Neutrophil (primary cell): ENCODE data around the gene IL27RA.
A peak's percentile ranks its signal among the peaks of the same experiment; 100 is the strongest.
"Not testable (repeated sequence)": the region's sequence is repeated elsewhere in the genome, so short reads cannot be mapped to it uniquely, and the experiment has no call there.

Source experiments
- H3K27ac ChIP-seq: fragments of 200-600 bp; sonication (generic); 2 replicates; pipeline ENCODE4 v1.5.1; 2016; ENCODE audit warnings: mild to moderate bottlenecking, moderate library complexity
- H3K27me3 ChIP-seq: fragments of 200-600 bp; sonication (generic); 2 replicates; pipeline ENCODE4 v1.6.0; 2016; ENCODE audit warnings: mild to moderate bottlenecking
- H3K36me3 ChIP-seq: fragments of 200-600 bp; sonication (generic); 2 replicates; pipeline ENCODE4 v1.5.1; 2017
- H3K4me1 ChIP-seq, 2 experiments: fragments of 200-600 bp in 1 of 2; sonication (generic) in 1 of 2; 1 replicate in 1 of 2; 2 replicates in 1 of 2; pipeline versions ENCODE4 v1.5.1 to v1.6.1; 2013 to 2016; ENCODE audit warnings: low read depth in 1 of 2, low read length in 1 of 2, mild to moderate bottlenecking in 1 of 2, moderate library complexity in 1 of 2; ENCODE audit not compliant: control insufficient read depth in 1 of 2, insufficient read depth in 1 of 2
- H3K4me3 ChIP-seq, 2 experiments: fragments of 200-600 bp in 1 of 2; sonication (generic) in 1 of 2; 1 replicate in 1 of 2; 2 replicates in 1 of 2; pipeline ENCODE4 v1.5.1; 2013 to 2016; ENCODE audit warnings: low read depth in 1 of 2, low read length in 1 of 2, mild to moderate bottlenecking in 1 of 2, moderate library complexity in 1 of 2
- H3K9me3 ChIP-seq: fragments of 200-600 bp; sonication (generic); 2 replicates; pipeline ENCODE4 v1.5.1; 2016
- TF ChIP-seq, protein P1 (sequence below): fragments of 200-600 bp; sonication (generic); IDR thresholded peaks from 2 replicates; pipeline ENCODE4 v1.5.1; 2016; ENCODE audit warnings: antibody characterized with exemption

IL27RA gene

DNA sequence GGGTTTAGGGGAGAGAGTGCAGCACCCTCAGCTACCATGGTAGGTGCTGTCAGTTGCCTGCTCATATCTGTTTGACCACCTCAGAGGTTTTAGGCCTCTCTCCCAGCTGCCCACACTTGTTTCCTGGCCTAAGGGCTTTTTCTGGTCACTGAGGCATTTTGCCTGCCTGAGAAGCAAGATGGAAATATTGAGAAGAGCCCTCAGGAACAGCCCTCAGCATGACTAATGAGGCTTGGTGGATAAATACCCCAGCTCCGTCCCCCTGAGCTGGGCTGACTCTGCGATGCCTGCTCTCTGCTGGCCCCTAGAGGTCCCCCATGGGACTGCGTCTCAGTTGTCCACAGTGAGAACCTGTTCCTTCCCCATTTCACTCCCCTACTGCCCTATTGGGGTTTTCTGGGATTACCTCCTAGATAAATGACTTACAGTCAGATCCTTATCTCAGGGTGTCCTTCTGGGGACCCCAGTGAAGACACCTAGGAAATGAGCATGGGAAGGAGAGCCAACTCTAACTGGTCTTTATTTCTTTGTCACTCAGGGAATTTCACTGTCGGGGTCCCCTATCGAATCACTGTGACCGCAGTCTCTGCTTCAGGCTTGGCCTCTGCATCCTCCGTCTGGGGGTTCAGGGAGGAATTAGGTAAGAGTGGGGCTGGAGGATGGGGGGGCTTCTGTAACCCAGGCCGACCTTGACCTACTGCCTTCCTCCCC is 17.0 kb downstream of the IL27RA start:
- no peaks in the 10 kb centered on the region for H3K9me3 ChIP-seq
- H3K4me3 ChIP-seq, result no peak overlapping the region
- peaks cover 5% of the 10 kb centered on the region for H3K27me3 ChIP-seq
- H3K36me3 ChIP-seq, result no peaks in the 10 kb centered on the region
- no peak overlapping the region for H3K27ac ChIP-seq
- TF ChIP-seq, protein P1, sequence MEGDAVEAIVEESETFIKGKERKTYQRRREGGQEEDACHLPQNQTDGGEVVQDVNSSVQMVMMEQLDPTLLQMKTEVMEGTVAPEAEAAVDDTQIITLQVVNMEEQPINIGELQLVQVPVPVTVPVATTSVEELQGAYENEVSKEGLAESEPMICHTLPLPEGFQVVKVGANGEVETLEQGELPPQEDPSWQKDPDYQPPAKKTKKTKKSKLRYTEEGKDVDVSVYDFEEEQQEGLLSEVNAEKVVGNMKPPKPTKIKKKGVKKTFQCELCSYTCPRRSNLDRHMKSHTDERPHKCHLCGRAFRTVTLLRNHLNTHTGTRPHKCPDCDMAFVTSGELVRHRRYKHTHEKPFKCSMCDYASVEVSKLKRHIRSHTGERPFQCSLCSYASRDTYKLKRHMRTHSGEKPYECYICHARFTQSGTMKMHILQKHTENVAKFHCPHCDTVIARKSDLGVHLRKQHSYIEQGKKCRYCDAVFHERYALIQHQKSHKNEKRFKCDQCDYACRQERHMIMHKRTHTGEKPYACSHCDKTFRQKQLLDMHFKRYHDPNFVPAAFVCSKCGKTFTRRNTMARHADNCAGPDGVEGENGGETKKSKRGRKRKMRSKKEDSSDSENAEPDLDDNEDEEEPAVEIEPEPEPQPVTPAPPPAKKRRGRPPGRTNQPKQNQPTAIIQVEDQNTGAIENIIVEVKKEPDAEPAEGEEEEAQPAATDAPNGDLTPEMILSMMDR, result peak; percentile 93
- H3K4me1 ChIP-seq, result no peaks in the 10 kb centered on the region

DNA sequence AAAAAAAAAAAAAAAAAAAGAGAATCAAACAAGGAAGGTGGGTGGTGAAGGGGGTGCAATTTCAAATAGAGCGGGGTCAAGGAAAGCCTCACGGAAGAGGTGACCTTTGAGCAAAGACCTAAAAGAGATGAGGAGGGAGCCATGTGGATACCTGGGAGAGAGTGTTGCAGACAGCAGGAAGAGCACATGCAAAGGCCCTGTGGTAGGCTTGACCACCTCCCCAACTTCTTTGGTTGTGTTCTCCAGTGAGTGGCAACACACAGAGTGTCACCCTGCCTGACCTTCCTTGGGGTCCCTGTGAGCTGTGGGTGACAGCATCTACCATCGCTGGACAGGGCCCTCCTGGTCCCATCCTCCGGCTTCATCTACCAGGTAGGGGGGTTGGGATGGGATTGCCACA is 18.9 kb downstream of the IL27RA start:
- H3K27ac ChIP-seq, result no peak overlapping the region
- no peaks in the 10 kb centered on the region for H3K36me3 ChIP-seq
- H3K4me1 ChIP-seq, result no peaks in the 10 kb centered on the region
- no peaks in the 10 kb centered on the region for H3K9me3 ChIP-seq
- TF ChIP-seq, protein P1, result no peak
- H3K4me3 ChIP-seq, result no peak overlapping the region
- peaks cover 24% of the 10 kb centered on the region for H3K27me3 ChIP-seq

DNA sequence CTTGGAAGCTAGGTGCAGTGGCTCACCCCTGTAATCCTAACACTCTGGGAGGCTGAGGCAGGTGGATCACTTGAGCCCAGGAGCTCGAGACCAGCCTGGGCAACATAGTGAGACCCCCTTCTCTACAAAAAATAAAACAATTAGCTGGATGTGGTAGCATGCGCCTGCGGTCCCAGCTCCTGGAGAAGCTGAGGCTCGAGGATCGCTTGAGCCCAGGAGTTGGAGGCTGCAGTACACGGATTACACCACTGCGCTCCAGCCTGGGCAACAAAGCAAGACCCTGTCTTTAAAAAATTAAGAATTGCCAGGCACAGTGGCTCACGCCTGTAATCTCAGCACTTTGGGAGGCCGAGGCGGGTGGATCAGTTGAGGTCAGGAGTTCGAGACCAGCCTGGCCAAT is 19.4 kb downstream of the IL27RA start:
- H3K4me3 ChIP-seq, H3K4me1 ChIP-seq, H3K36me3 ChIP-seq, H3K27ac ChIP-seq, H3K9me3 ChIP-seq: not testable (repeated sequence)
- H3K27me3 ChIP-seq, result peaks cover 29% of the 10 kb centered on the region

DNA sequence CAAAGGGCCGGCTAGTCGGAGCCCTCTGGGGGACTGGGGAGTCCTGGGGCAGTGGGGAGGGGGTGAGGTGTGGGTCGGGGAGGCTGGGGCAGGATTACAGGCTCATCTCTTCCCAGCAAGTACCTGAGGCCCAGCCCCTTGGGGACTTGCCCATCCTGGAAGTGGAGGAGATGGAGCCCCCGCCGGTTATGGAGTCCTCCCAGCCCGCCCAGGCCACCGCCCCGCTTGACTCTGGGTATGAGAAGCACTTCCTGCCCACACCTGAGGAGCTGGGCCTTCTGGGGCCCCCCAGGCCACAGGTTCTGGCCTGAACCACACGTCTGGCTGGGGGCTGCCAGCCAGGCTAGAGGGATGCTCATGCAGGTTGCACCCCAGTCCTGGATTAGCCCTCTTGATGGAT is 20.4 kb downstream of the IL27RA start:
- no peaks in the 10 kb centered on the region for H3K9me3 ChIP-seq
- TF ChIP-seq, protein P1, result no peak
- no peak overlapping the region for H3K4me3 ChIP-seq
- H3K4me1 ChIP-seq, result no peaks in the 10 kb centered on the region
- H3K27me3 ChIP-seq, result peaks cover 39% of the 10 kb centered on the region
- no peaks in the 10 kb centered on the region for H3K36me3 ChIP-seq
- H3K27ac ChIP-seq, result no peak overlapping the region

DNA sequence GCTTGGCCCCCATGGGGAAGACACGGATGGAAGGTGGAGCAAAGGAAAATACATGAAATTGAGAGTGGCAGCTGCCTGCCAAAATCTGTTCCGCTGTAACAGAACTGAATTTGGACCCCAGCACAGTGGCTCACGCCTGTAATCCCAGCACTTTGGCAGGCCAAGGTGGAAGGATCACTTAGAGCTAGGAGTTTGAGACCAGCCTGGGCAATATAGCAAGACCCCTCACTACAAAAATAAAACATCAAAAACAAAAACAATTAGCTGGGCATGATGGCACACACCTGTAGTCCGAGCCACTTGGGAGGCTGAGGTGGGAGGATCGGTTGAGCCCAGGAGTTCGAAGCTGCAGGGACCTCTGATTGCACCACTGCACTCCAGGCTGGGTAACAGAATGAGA is 20.9 kb downstream of the IL27RA start:
- H3K4me1 ChIP-seq, result peaks cover 0 to 3% of the 10 kb centered on the region in 2 experiments
- no peak overlapping the region for H3K27ac ChIP-seq
- H3K36me3 ChIP-seq, result no peaks in the 10 kb centered on the region
- H3K27me3 ChIP-seq, result peaks cover 44% of the 10 kb centered on the region
- no peak overlapping the region for H3K4me3 ChIP-seq
- no peaks in the 10 kb centered on the region for H3K9me3 ChIP-seq
- TF ChIP-seq, protein P1, result no peak

DNA sequence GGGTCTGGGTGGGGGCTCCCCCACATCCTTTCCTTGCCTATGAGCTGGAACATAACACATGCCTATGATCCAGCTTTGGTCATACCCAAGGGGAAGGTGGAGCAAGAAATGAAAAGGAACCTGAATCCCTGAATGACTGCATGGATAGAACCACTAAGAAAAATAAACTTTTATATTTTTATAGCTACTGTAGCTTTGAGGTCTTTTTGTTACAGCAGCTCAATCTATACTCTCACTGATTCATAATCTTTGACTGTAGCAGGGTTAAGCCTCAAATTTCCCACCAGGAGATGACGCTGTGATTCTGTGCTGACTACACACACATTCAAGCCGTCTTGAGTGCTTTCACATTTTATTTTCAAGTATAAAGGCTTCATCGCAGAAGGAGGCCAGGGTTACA is 21.5 kb downstream of the IL27RA start:
- no peaks in the 10 kb centered on the region for H3K36me3 ChIP-seq
- H3K4me3 ChIP-seq, result no peak overlapping the region
- peaks cover 0 to 3% of the 10 kb centered on the region in 2 experiments for H3K4me1 ChIP-seq
- H3K27ac ChIP-seq, result no peak overlapping the region
- no peaks in the 10 kb centered on the region for H3K9me3 ChIP-seq
- H3K27me3 ChIP-seq, result peaks cover 49% of the 10 kb centered on the region
- TF ChIP-seq, protein P1, result no peak
